H1 (cell line): ENCODE data around the gene LDLRAD1. TPM values are rescaled to one million over a fixed set of nuclear protein-coding genes. Genes with fewer than 3 reads are reported as not detected.

ENCODE experiments used
- CTCF ChIA-PET: fragments of 300-600 bp; sonication (Branson Sonifier 250); formaldehyde crosslinking; loops from one replicate; lab custom pipeline; 2021; ENCODE audit not compliant: partially characterized antibody; lab: Charles Lee
- POLR2A ChIA-PET: fragments of 300-600 bp; sonication (Branson Sonifier 250); formaldehyde crosslinking; loops from one replicate; lab custom pipeline; 2021; ENCODE audit warnings: inconsistent platforms; ENCODE audit not compliant: partially characterized antibody; lab: Charles Lee
- DNase-seq, 2 experiments: peaks; one replicate each; pipeline versions ENCODE4 v3.0.0 to v3.0.0-alpha.2; 2010 to 2022; ENCODE audit warnings: low spot score in 2 of 2, low read depth in 1 of 2, mixed read lengths in 1 of 2
- FAIRE-seq: peaks from 2 replicates; lab custom pipeline; 2011; peaks lifted over from hg19 to GRCh38; lab: Jason Lieb, UNC
- H2AFZ ChIP-seq: 2 replicates; pipeline ENCODE4 v1.8.1; 2012; ENCODE audit warnings: low read length, inconsistent platforms
- H2AK5ac ChIP-seq: 2 replicates; pipeline ENCODE4 v1.6.1; 2013; ENCODE audit warnings: low read depth, low read length
- H2BK120ac ChIP-seq: replicated peaks from 2 replicates; pipeline ENCODE3; 2013; ENCODE audit warnings: low read depth, low read length, inconsistent platforms
- H2BK12ac ChIP-seq: 2 replicates; pipeline ENCODE4 v1.6.1; 2013; ENCODE audit warnings: low read depth, low read length
- H2BK15ac ChIP-seq: 2 replicates; pipeline ENCODE4 v1.6.1; 2013; ENCODE audit warnings: low read length
- H2BK20ac ChIP-seq: 2 replicates; pipeline ENCODE4 v1.6.1; 2013; ENCODE audit warnings: low read length
- H2BK5ac ChIP-seq: 2 replicates; pipeline ENCODE4 v1.6.1; 2013; ENCODE audit warnings: low read depth, low read length
- H3K14ac ChIP-seq: 2 replicates; pipeline ENCODE4 v1.6.1; 2013; ENCODE audit warnings: inconsistent platforms; ENCODE audit not compliant: insufficient read length
- H3K18ac ChIP-seq: 2 replicates; pipeline ENCODE4 v1.6.1; 2013; ENCODE audit warnings: low read length; ENCODE audit errors: extremely low read depth
- H3K23ac ChIP-seq: 2 replicates; pipeline ENCODE4 v1.6.1; 2013; ENCODE audit warnings: inconsistent platforms; ENCODE audit not compliant: insufficient read length
- H3K23me2 ChIP-seq: 2 replicates; pipeline ENCODE4 v1.6.1; 2013; ENCODE audit warnings: low read depth, low read length
- H3K27ac ChIP-seq: 2 replicates; pipeline ENCODE4 v1.6.1; 2011; ENCODE audit warnings: low read depth, low read length, inconsistent platforms
- H3K27me3 ChIP-seq, 4 experiments: replicated peaks in 1 of 4; 1 replicate in 1 of 4; 2 replicates in 3 of 4; pipeline versions ENCODE4 v1.6.1 to v1.8.1; 2011 to 2013; ENCODE audit warnings: low read length in 3 of 4, mild to moderate bottlenecking in 3 of 4, inconsistent platforms in 2 of 4, mixed read lengths in 2 of 4, moderate library complexity in 1 of 4; ENCODE audit not compliant: control insufficient read depth in 3 of 4, insufficient read depth in 3 of 4; ENCODE audit errors: extremely low read depth in 1 of 4
- H3K36me3 ChIP-seq, 4 experiments: 2 replicates each; pipeline versions ENCODE4 v1.6.1 to v1.8.1; 2011 to 2013; ENCODE audit warnings: mild to moderate bottlenecking in 4 of 4, low read length in 3 of 4, moderate library complexity in 2 of 4, control low read depth in 1 of 4, inconsistent platforms in 1 of 4; ENCODE audit not compliant: insufficient read depth in 4 of 4, control insufficient read depth in 2 of 4
- H3K4ac ChIP-seq: replicated peaks from 2 replicates; pipeline ENCODE3; 2013; ENCODE audit warnings: low read length, low read depth, mixed read lengths, inconsistent platforms; ENCODE audit not compliant: insufficient read length
- H3K4me1 ChIP-seq, 4 experiments: replicated peaks in 1 of 4; 1 replicate in 1 of 4; 2 replicates in 3 of 4; pipeline versions ENCODE4 v1.6.1 to v1.8.1; 2011 to 2013; ENCODE audit warnings: low read length in 3 of 4, inconsistent platforms in 2 of 4, mixed read lengths in 1 of 4; ENCODE audit not compliant: insufficient read depth in 4 of 4, control insufficient read depth in 3 of 4
- H3K4me2 ChIP-seq, 2 experiments: 2 replicates each; pipeline versions ENCODE4 v1.6.1 to v1.8.1; 2011 to 2013; ENCODE audit warnings: low read depth in 2 of 2, low read length in 2 of 2, control low read depth in 1 of 2, inconsistent platforms in 1 of 2, mild to moderate bottlenecking in 1 of 2; ENCODE audit not compliant: insufficient read depth in 1 of 2
- H3K4me3 ChIP-seq, 4 experiments: fragments of 200-600, 300-600 bp in 1 of 4; sonication (generic), shearing (Covaris generic), sonication (Bioruptor Twin) in 1 of 4; 2 replicates each; pipeline versions ENCODE4 v1.5.1 to v1.8.1; 2011 to 2016; ENCODE audit warnings: low read length in 4 of 4, low read depth in 3 of 4, control low read depth in 2 of 4, inconsistent platforms in 2 of 4, mild to moderate bottlenecking in 2 of 4, mixed read lengths in 1 of 4, moderate library complexity in 1 of 4; ENCODE audit not compliant: insufficient read depth in 2 of 4; ENCODE audit errors: extremely low read depth in 1 of 4
- H3K56ac ChIP-seq: replicated peaks from 2 replicates; pipeline ENCODE3; 2013; ENCODE audit warnings: low read depth, mild to moderate bottlenecking, mixed read lengths, low read length, inconsistent platforms; ENCODE audit not compliant: insufficient read length
- H3K79me1 ChIP-seq: 2 replicates; pipeline ENCODE4 v1.6.1; 2013; ENCODE audit warnings: low read depth, low read length, control low read depth
- H3K79me2 ChIP-seq, 2 experiments: 2 replicates each; pipeline versions ENCODE4 v1.6.1 to v1.8.1; 2012 to 2013; ENCODE audit warnings: low read length in 2 of 2, mild to moderate bottlenecking in 2 of 2, inconsistent platforms in 1 of 2; ENCODE audit not compliant: insufficient read depth in 2 of 2, control insufficient read depth in 1 of 2
- H3K9ac ChIP-seq, 4 experiments: replicated peaks in 1 of 4; 1 replicate in 1 of 4; 2 replicates in 3 of 4; pipeline versions ENCODE4 v1.6.1 to v1.8.1; 2011 to 2013; ENCODE audit warnings: low read depth in 3 of 4, low read length in 3 of 4, control low read depth in 2 of 4, mild to moderate bottlenecking in 2 of 4, moderate library complexity in 2 of 4, inconsistent platforms in 1 of 4; ENCODE audit errors: extremely low read depth in 1 of 4
- H3K9me3 ChIP-seq, 2 experiments: 2 replicates each; pipeline versions ENCODE4 v1.6.1 to v1.8.1; 2012 to 2013; ENCODE audit warnings: mild to moderate bottlenecking in 2 of 2, moderate library complexity in 2 of 2, control low read depth in 1 of 2, inconsistent platforms in 1 of 2, low read depth in 1 of 2, low read length in 1 of 2, mixed read lengths in 1 of 2; ENCODE audit not compliant: insufficient read depth in 2 of 2
- H4K20me1 ChIP-seq, 2 experiments: replicated peaks in 1 of 2; 2 replicates each; pipeline versions ENCODE3 to v1.8.1; 2011 to 2013; ENCODE audit warnings: inconsistent platforms in 2 of 2, low read length in 2 of 2, mild to moderate bottlenecking in 1 of 2; ENCODE audit not compliant: insufficient read depth in 2 of 2, control insufficient read depth in 1 of 2
- H4K5ac ChIP-seq: 2 replicates; pipeline ENCODE4 v1.6.1; 2013; ENCODE audit warnings: low read length, low read depth, mixed read lengths, inconsistent platforms; ENCODE audit not compliant: insufficient read length
- H4K8ac ChIP-seq: 2 replicates; pipeline ENCODE4 v1.8.0; 2013; ENCODE audit warnings: mild to moderate bottlenecking, moderate library complexity, low read length, inconsistent platforms; ENCODE audit not compliant: insufficient read depth; ENCODE audit errors: extremely low read depth
- H4K91ac ChIP-seq: replicated peaks from 2 replicates; pipeline ENCODE3; 2013; ENCODE audit warnings: low read length, mixed read lengths, inconsistent platforms; ENCODE audit not compliant: insufficient read length
- EZH2 ChIP-seq: fragments of 200-600 bp; sonication (generic); IDR thresholded peaks from 2 replicates; pipeline ENCODE4 v1.7.1; 2012; ENCODE audit warnings: low read depth, mild to moderate bottlenecking, moderate library complexity, low read length, inconsistent platforms; ENCODE audit not compliant: severe bottlenecking
- FOSL1 ChIP-seq: IDR thresholded peaks from 2 replicates; pipeline ENCODE4 v1.6.1; 2011; ENCODE audit warnings: mild to moderate bottlenecking, low read depth, low read length, moderate library complexity; ENCODE audit not compliant: insufficient read depth
- KDM1A ChIP-seq: fragments of 200-600, 300-600 bp; sonication (generic); IDR thresholded peaks from 2 replicates; pipeline ENCODE4 v1.7.1; 2016; ENCODE audit warnings: mild to moderate bottlenecking, low read length, borderline replicate concordance
- RXRA ChIP-seq: IDR thresholded peaks from 2 replicates; pipeline ENCODE4 v1.6.1; 2011; ENCODE audit warnings: low read depth, mild to moderate bottlenecking, low read length, moderate library complexity; ENCODE audit not compliant: insufficient read depth
- SP1 ChIP-seq: IDR thresholded peaks from 2 replicates; pipeline ENCODE4 v1.6.1; 2011; ENCODE audit warnings: low read depth, low read length
- TEAD4 ChIP-seq: IDR thresholded peaks from 2 replicates; pipeline ENCODE4 v1.6.1; 2012; ENCODE audit warnings: low read depth, low read length, inconsistent platforms, mixed read lengths
- WGBS, 2 experiments: shearing (Covaris generic) in 1 of 2; methylation state at CpG; one replicate each; pipeline versions ENCODE4 v1.1.6 to v1.1.7; 2013 to 2015; ENCODE audit warnings: low lambda C conversion rate in 2 of 2, mixed read lengths in 2 of 2, inconsistent platforms in 1 of 2, low coverage in 1 of 2, missing lambda C conversion rate in 1 of 2; ENCODE audit not compliant: insufficient replicate concordance in 2 of 2, insufficient coverage in 1 of 2, insufficient read length in 1 of 2; ENCODE audit errors: extremely low coverage in 1 of 2, missing lambda C conversion rate in 1 of 2; 5-methylcytosine and 5-hydroxymethylcytosine counted together
- polyA plus RNA-seq, 7 experiments: library from polyadenylated mRNA; depleted of rRNA in 3 of 7; stranded (reverse) in 5 of 7; unstranded in 2 of 7; fragments of >200 nt in 5 of 7; fragments of 200-250 nt in 2 of 7; gene quantifications; 1 replicate in 5 of 7; 2 replicates in 1 of 7; 4 replicates in 1 of 7; pipeline versions ENCODE4 v1.2.1 to v1.2.3, GENCODE V29; 2011 to 2013; ENCODE audit warnings: missing spikeins in 2 of 7, mixed read lengths in 2 of 7
- total RNA-seq: library from RNA; stranded (reverse); fragmentation: NEBNext Ultra II Directional; extraction: Animal tissue kit (Norgen Biotek cat#: 25700); gene quantifications from 2 replicates; pipeline ENCODE4 v1.2.1, GENCODE V29; 2021

The LDLRAD1 gene
- total and polyA plus RNA-seq, 2 of the 8 experiments (the other 6 are each of a cell fraction or from before 2014, with no cell fraction given): not detected

DNA sequence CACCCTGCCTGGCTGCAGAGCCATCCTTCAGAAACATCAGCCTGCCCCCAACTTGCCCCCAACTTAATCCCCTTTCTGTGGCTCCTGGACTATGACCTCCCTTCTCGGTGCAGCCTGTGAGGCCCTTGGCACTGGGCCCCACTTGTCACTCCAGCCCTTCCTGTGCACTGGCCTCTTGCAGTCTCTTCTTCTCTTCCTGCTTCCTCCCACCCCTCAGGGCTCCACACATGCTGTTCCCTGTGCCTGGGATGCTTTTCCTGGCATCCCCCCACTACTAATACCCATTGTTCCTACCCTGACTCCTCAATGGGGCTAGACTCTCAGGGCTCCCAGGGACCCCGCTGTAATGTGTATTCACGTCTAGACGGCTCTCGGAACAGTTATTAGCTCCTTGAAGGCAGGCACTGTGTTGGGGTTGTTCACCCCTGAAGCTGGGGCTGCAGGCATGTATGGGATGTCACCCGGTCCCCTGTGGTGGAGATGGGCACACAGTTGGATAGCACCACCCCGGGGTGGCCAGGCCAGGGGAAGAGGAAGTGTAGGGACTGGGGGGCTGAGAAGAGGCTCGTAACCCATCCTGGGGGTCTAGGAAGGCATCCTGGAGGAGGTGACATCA, 4.5 kb downstream of the LDLRAD1 start:
- no peak overlapping the region for H2BK120ac ChIP-seq
- H2AK5ac ChIP-seq: no peak overlapping the region
- H2AFZ ChIP-seq: no peak overlapping the region
- H3K4ac ChIP-seq: no peak overlapping the region
- H3K9me3 ChIP-seq: no peaks in the 10 kb centered on the region
- no peak overlapping the region for H2BK12ac ChIP-seq
- H2BK15ac ChIP-seq: no peak overlapping the region
- no peaks in the 10 kb centered on the region for H3K36me3 ChIP-seq
- no peak overlapping the region for H4K91ac ChIP-seq
- FAIRE-seq (no peak), DNase-seq (peak in 1 of 2 experiments; percentile 43)
- TF ChIP-seq SP1 (no peak), EZH2 (no peak), TEAD4 (no peak), RXRA (no peak), FOSL1 (no peak), KDM1A (no peak)
- ChIA-PET POLR2A (no interaction called here), CTCF (interaction anchor here (1.3 kb wide), 1 partner anchor 34 kb away, joined by 5 read pairs; no protein-coding TSS in a partner anchor)
- no peak overlapping the region for H4K5ac ChIP-seq
- H3K56ac ChIP-seq: no peak overlapping the region
- H3K27ac ChIP-seq: no peak overlapping the region
- peaks cover 0 to 3% (median 0%) of the 10 kb centered on the region in 4 experiments; a peak in 1 of 7 replicates for H3K4me1 ChIP-seq
- no peaks in the 10 kb centered on the region for H3K79me1 ChIP-seq
- no peaks in the 10 kb centered on the region for H3K27me3 ChIP-seq
- H4K8ac ChIP-seq: peak overlapping the region; percentile 41; the same call in 1 of the 2 replicates
- no peak overlapping the region for H3K23ac ChIP-seq
- no peak overlapping the region for H3K18ac ChIP-seq
- H3K79me2 ChIP-seq: no peaks in the 10 kb centered on the region
- no peak overlapping the region for H3K4me2 ChIP-seq
- H3K4me3 ChIP-seq: no peak overlapping the region
- H3K23me2 ChIP-seq: no peaks in the 10 kb centered on the region
- H2BK20ac ChIP-seq: no peak overlapping the region
- H3K14ac ChIP-seq: no peak overlapping the region
- H3K9ac ChIP-seq: no peak overlapping the region
- no peak overlapping the region for H2BK5ac ChIP-seq
- WGBS, 2 experiments: 94% methylated on average over 8 of the region's 8 CpGs; no CpG with 5 or more reads in 1 of the 2 experiments
- H4K20me1 ChIP-seq: no peaks in the 10 kb centered on the region
